HCT116 (cell line): ENCODE data around the gene PRPF6. TPM values are rescaled to one million over a fixed set of nuclear protein-coding genes. Genes with fewer than 3 reads are reported as not detected.

Source experiments
- ATAC-seq: fragments of 200-7000 bp; cut with Tn5 transposase; 2 replicates; pipeline ENCODE4 v1.9.1; 2020; ENCODE audit warnings: mild to moderate bottlenecking, moderate library complexity
- BruUV-seq: library from RNA; stranded (reverse); fragments of 400-500 nt; replicated peaks from 2 replicates; lab custom pipeline; 2021; lab: Mats Ljungman, UMichigan
- CTCF ChIA-PET: fragments of 300-600 bp; sonication (Branson Sonifier 250); formaldehyde crosslinking; loops from one replicate; lab custom pipeline; 2021; ENCODE audit warnings: antibody characterized with exemption; lab: Charles Lee
- POLR2A ChIA-PET: fragments of 300-600, 350-600 bp; sonication (Branson Sonifier 250); formaldehyde crosslinking; loops from one replicate; lab custom pipeline; 2021; ENCODE audit warnings: antibody characterized with exemption; lab: Charles Lee
- RAD21 ChIA-PET, 2 experiments: fragments of 300-600 bp; sonication (Branson Sonifier 250); formaldehyde crosslinking; loops; one replicate each; lab custom pipeline; 2023; ENCODE audit warnings: low total read pairs in 2 of 2; ENCODE audit not compliant: uncharacterized antibody in 2 of 2, unreplicated experiment in 2 of 2, low non-redundant PET in 1 of 2; lab: Charles Lee
- DNase-seq: peaks from one replicate; pipeline ENCODE4 v3.0.0-alpha.2; 2010; ENCODE audit warnings: low read depth, low spot score
- H2AFZ ChIP-seq: fragments of 200-600 bp; shearing (Covaris generic), sonication (generic); 2 replicates; pipeline ENCODE4 v1.6.1; 2017; ENCODE audit warnings: low read depth, mixed run types, mixed read lengths, antibody characterized with exemption, low read length; ENCODE audit not compliant: poor library complexity, severe bottlenecking
- H3K27ac ChIP-seq: 2 replicates; pipeline ENCODE4 v1.5.1; 2012; ENCODE audit warnings: low read depth, low read length
- H3K27me3 ChIP-seq: fragments of 200-600 bp; sonication (generic); 2 replicates; pipeline ENCODE4 v1.6.1; 2016; ENCODE audit warnings: mixed run types, low read length, mixed read lengths; ENCODE audit not compliant: insufficient read depth
- H3K36me3 ChIP-seq, 2 experiments: fragments of 200-500 bp in 1 of 2; fragments of 200-600 bp in 1 of 2; sonication (Bioruptor generic) in 1 of 2; sonication (generic) in 1 of 2; 2 replicates each; pipeline versions ENCODE4 v1.5.1 to v1.6.1; 2014 to 2016; ENCODE audit warnings: low read length in 2 of 2, inconsistent platforms in 1 of 2, mixed read lengths in 1 of 2, mixed run types in 1 of 2; ENCODE audit not compliant: insufficient read depth in 2 of 2, control insufficient read depth in 1 of 2
- H3K4me1 ChIP-seq, 2 experiments: fragments of 200-600 bp in 1 of 2; sonication (generic) in 1 of 2; 2 replicates each; pipeline versions ENCODE4 v1.5.1 to v1.6.1; 2012 to 2017; ENCODE audit warnings: low read length in 2 of 2, inconsistent platforms in 1 of 2, mild to moderate bottlenecking in 1 of 2, mixed read lengths in 1 of 2, mixed run types in 1 of 2, moderate library complexity in 1 of 2; ENCODE audit not compliant: insufficient read depth in 2 of 2, control insufficient read depth in 1 of 2
- H3K4me2 ChIP-seq: fragments of 200-600 bp; sonication (generic); 2 replicates; pipeline ENCODE4 v1.6.1; 2017; ENCODE audit warnings: mixed run types, low read length, mixed read lengths
- H3K4me3 ChIP-seq, 2 experiments: fragments of 200-600 bp in 1 of 2; sonication (generic) in 1 of 2; replicated peaks in 1 of 2; 2 replicates each; pipeline ENCODE4 v1.5.1; 2011 to 2016; ENCODE audit warnings: low read length in 2 of 2, control low read depth in 1 of 2, low read depth in 1 of 2, mild to moderate bottlenecking in 1 of 2, mixed read lengths in 1 of 2, mixed run types in 1 of 2
- H3K79me2 ChIP-seq: fragments of 200-600 bp; sonication (generic); 2 replicates; pipeline ENCODE4 v1.6.1; 2017; ENCODE audit warnings: mild to moderate bottlenecking, mixed run types, low read length, moderate library complexity, mixed read lengths; ENCODE audit not compliant: insufficient read depth
- H3K9ac ChIP-seq: fragments of 200-600 bp; sonication (generic); 2 replicates; pipeline ENCODE4 v1.6.1; 2016; ENCODE audit warnings: low read length, mixed read lengths
- H3K9me2 ChIP-seq: fragments of 200-600 bp; sonication (generic), shearing (Covaris generic); 2 replicates; pipeline ENCODE4 v1.6.1; 2017; ENCODE audit warnings: mixed run types, mild to moderate bottlenecking, moderate library complexity; ENCODE audit not compliant: insufficient read depth
- H3K9me3 ChIP-seq, 2 experiments: fragments of 200-500 bp in 1 of 2; fragments of 200-600 bp in 1 of 2; sonication (Bioruptor generic) in 1 of 2; sonication (generic) in 1 of 2; 2 replicates each; pipeline ENCODE4 v1.6.1; 2014 to 2017; ENCODE audit warnings: low read length in 2 of 2, mixed read lengths in 2 of 2, inconsistent platforms in 1 of 2, low read depth in 1 of 2, mild to moderate bottlenecking in 1 of 2, mixed run types in 1 of 2, moderate library complexity in 1 of 2; ENCODE audit not compliant: control insufficient read depth in 1 of 2, insufficient read depth in 1 of 2
- H4K20me1 ChIP-seq: fragments of 200-600 bp; sonication (generic), shearing (Covaris generic); 2 replicates; pipeline ENCODE4 v1.6.1; 2017; ENCODE audit warnings: mixed run types, mild to moderate bottlenecking, moderate library complexity; ENCODE audit not compliant: insufficient read depth
- CBX3 ChIP-seq: IDR thresholded peaks from 2 replicates; pipeline ENCODE4 v1.6.1; 2012; ENCODE audit warnings: low read depth
- EGR1 ChIP-seq: IDR thresholded peaks from 2 replicates; pipeline ENCODE4 v1.6.1; 2012; ENCODE audit warnings: low read depth
- EZH2 ChIP-seq: fragments of 200-600 bp; sonication (generic); IDR thresholded peaks from 2 replicates; pipeline ENCODE4 v1.6.1; 2017; ENCODE audit warnings: antibody characterized with exemption, mixed run types
- JUND ChIP-seq: IDR thresholded peaks from 2 replicates; pipeline ENCODE4 v1.6.1; 2012
- POLR2AphosphoS5 ChIP-seq: IDR thresholded peaks from 2 replicates; pipeline ENCODE4 v1.6.1; 2011; ENCODE audit warnings: mild to moderate bottlenecking, low read depth, low read length, moderate library complexity
- RAD21 ChIP-seq: IDR thresholded peaks from 2 replicates; pipeline ENCODE4 v1.6.1; 2012; ENCODE audit warnings: low read depth, mild to moderate bottlenecking
- REST ChIP-seq: IDR thresholded peaks from 2 replicates; pipeline ENCODE4 v1.6.1; 2012; ENCODE audit warnings: low read depth
- SIN3A ChIP-seq: IDR thresholded peaks from 2 replicates; pipeline ENCODE4 v1.6.1; 2012; ENCODE audit warnings: low read depth
- ZFX ChIP-seq: fragments of 450-650 bp; IDR thresholded peaks from 2 replicates; pipeline ENCODE4 v1.6.1; 2017
- ZNF274 ChIP-seq: fragments of 200-500 bp; sonication (Bioruptor generic); IDR thresholded peaks from 2 replicates; pipeline ENCODE4 v1.6.1; 2014; ENCODE audit warnings: mild to moderate bottlenecking, low read depth, low read length, inconsistent platforms
- intact Hi-C: fragments of 100-400 bp; cut with micrococcal nuclease; formaldehyde crosslinking; loops from 2 replicates; pipeline ENCODE4 v1.10.0; 2022
- total RNA-seq: library from RNA; stranded (reverse); gene quantifications from one replicate; pipeline ENCODE4 v1.2.1, GENCODE V29; 2021; ENCODE audit not compliant: unreplicated experiment

Gene PRPF6
- total RNA-seq, 1 experiment from 2014 or later, result 74.9 TPM

- Histone ChIP-seq H3K27me3 (no peaks in the 10 kb centered on the region), H3K4me1 (no peaks in the 10 kb centered on the region), H3K9me2 (no peaks in the 10 kb centered on the region), H3K9ac (no peak overlapping the region), H3K4me3 (no peak overlapping the region), H3K9me3 (peaks cover 3 to 7% of the 10 kb centered on the region in 2 experiments; a peak in 2 of 4 replicates), H3K36me3 (peaks cover 36 to 63% of the 10 kb centered on the region in 2 experiments), H3K4me2 (no peak overlapping the region), H3K27ac (no peak overlapping the region), H2AFZ (no peak overlapping the region), H3K79me2 (peaks cover 30% of the 10 kb centered on the region), H4K20me1 (no peaks in the 10 kb centered on the region)
- intact Hi-C loops, result no loop called here
- RAD21 ChIA-PET, result no interaction called here
- CTCF ChIA-PET, result no interaction called here
- DNase-seq (no peak), ATAC-seq (no peak)
- POLR2A ChIA-PET, result no interaction called here
- TF ChIP-seq REST, result no peak
- no peak for TF ChIP-seq EZH2
- no peak for TF ChIP-seq EGR1
- no peak for TF ChIP-seq JUND
- no peak for TF ChIP-seq RAD21
- TF ChIP-seq CBX3, result no peak
- no peak for TF ChIP-seq ZFX
- no peak for TF ChIP-seq SIN3A
- no peak for TF ChIP-seq ZNF274
- TF ChIP-seq POLR2AphosphoS5, result no peak
- BruUV-seq, result no TSS peak
Measured at GRCh38 chr20:64009811-64010387, 29.0 kb downstream of the PRPF6 start.
